Panc1 (cell line): Measurements from ENCODE around the gene RFX1.

Experiments used
- CTCF ChIP-seq: fragments of 450-650 bp; IDR thresholded peaks from 2 replicates; pipeline ENCODE4 v1.5.1; 2017; ENCODE audit warnings: mild to moderate bottlenecking
- POLR2AphosphoS5 ChIP-seq: IDR thresholded peaks from 2 replicates; pipeline ENCODE4 v1.6.1; 2012; ENCODE audit warnings: mild to moderate bottlenecking, low read depth, low read length, moderate library complexity

GRCh38 chr19:14050512-14050911, 44.4 kb upstream of the RFX1 start:
- TF ChIP-seq CTCF = no peak
- TF ChIP-seq POLR2AphosphoS5 = no peak
